SK-N-SH (cell line): ENCODE data around the gene AGT.
"Not testable (repeated sequence)": the region's sequence is repeated elsewhere in the genome, so short reads cannot be mapped to it uniquely, and the experiment has no call there.

ENCODE experiments used
- EZH2phosphoT487 ChIP-seq: fragments of 200-600 bp; sonication (generic); IDR thresholded peaks from 2 replicates; pipeline ENCODE4 v1.6.1; 2017; ENCODE audit warnings: low read depth, mixed run types, mild to moderate bottlenecking, antibody characterized with exemption, moderate library complexity, borderline replicate concordance
- MEF2A ChIP-seq: IDR thresholded peaks from 2 replicates; pipeline ENCODE4 v1.4.0; 2012; ENCODE audit warnings: low read depth, borderline replicate concordance
- MXI1 ChIP-seq: IDR thresholded peaks from 2 replicates; pipeline ENCODE4 v1.6.1; 2012; ENCODE audit warnings: mild to moderate bottlenecking, low read depth, low read length, improper control_type of control experiment
- PBX3 ChIP-seq: IDR thresholded peaks from 2 replicates; pipeline ENCODE4; 2012
- POLR2AphosphoS5 ChIP-seq: IDR thresholded peaks from 2 replicates; pipeline ENCODE4 v1.6.1; 2012; ENCODE audit warnings: low read depth, low read length
- RAD21 ChIP-seq: IDR thresholded peaks from 2 replicates; pipeline ENCODE4 v1.6.1; 2012; ENCODE audit warnings: mild to moderate bottlenecking, low read length
- RCOR1 ChIP-seq: fragments of 150-350 bp; IDR thresholded peaks from 2 replicates; pipeline ENCODE4 v1.6.1; 2017; ENCODE audit warnings: antibody characterized with exemption, low read length
- RXRA ChIP-seq: IDR thresholded peaks from 2 replicates; pipeline ENCODE4 v1.4.0; 2012; ENCODE audit warnings: low read depth, mild to moderate bottlenecking, borderline replicate concordance
- SIN3A ChIP-seq: IDR thresholded peaks from 2 replicates; pipeline ENCODE4 v1.6.1; 2012; ENCODE audit warnings: low read depth, mild to moderate bottlenecking, low read length, moderate library complexity, borderline replicate concordance
- TEAD4 ChIP-seq: IDR thresholded peaks from 2 replicates; pipeline ENCODE4 v1.4.0; 2012; ENCODE audit warnings: mild to moderate bottlenecking, borderline replicate concordance; ENCODE audit not compliant: insufficient read depth
- USF2 ChIP-seq: fragments of 150-350 bp; IDR thresholded peaks from 2 replicates; pipeline ENCODE4 v1.6.1; 2017; ENCODE audit warnings: antibody characterized with exemption, low read length, low read depth, borderline replicate concordance
- YY1 ChIP-seq: IDR thresholded peaks from 2 replicates; pipeline ENCODE4 v1.4.0; 2012; ENCODE audit warnings: low read depth, mild to moderate bottlenecking
- TF ChIP-seq, protein P1 (sequence below): fragments of 200-600 bp; sonication (generic); IDR thresholded peaks from 2 replicates; pipeline ENCODE4 v1.6.1; 2017; ENCODE audit warnings: antibody characterized with exemption, mild to moderate bottlenecking, moderate library complexity
- TF ChIP-seq, protein P2 (sequence below): IDR thresholded peaks from 2 replicates; pipeline ENCODE4 v1.6.1; 2012; ENCODE audit warnings: mild to moderate bottlenecking, low read depth, low read length, moderate library complexity

GRCh38 chr1:230716453-230716852, 2.5 kb upstream of the AGT start:
- TF ChIP-seq TEAD4, RAD21, EZH2phosphoT487, YY1, RXRA, RCOR1, PBX3, POLR2AphosphoS5, MEF2A, MXI1, USF2, SIN3A: not testable (repeated sequence)
- TF ChIP-seq, protein P1, sequence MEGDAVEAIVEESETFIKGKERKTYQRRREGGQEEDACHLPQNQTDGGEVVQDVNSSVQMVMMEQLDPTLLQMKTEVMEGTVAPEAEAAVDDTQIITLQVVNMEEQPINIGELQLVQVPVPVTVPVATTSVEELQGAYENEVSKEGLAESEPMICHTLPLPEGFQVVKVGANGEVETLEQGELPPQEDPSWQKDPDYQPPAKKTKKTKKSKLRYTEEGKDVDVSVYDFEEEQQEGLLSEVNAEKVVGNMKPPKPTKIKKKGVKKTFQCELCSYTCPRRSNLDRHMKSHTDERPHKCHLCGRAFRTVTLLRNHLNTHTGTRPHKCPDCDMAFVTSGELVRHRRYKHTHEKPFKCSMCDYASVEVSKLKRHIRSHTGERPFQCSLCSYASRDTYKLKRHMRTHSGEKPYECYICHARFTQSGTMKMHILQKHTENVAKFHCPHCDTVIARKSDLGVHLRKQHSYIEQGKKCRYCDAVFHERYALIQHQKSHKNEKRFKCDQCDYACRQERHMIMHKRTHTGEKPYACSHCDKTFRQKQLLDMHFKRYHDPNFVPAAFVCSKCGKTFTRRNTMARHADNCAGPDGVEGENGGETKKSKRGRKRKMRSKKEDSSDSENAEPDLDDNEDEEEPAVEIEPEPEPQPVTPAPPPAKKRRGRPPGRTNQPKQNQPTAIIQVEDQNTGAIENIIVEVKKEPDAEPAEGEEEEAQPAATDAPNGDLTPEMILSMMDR = not testable (repeated sequence)
- TF ChIP-seq, protein P2, sequence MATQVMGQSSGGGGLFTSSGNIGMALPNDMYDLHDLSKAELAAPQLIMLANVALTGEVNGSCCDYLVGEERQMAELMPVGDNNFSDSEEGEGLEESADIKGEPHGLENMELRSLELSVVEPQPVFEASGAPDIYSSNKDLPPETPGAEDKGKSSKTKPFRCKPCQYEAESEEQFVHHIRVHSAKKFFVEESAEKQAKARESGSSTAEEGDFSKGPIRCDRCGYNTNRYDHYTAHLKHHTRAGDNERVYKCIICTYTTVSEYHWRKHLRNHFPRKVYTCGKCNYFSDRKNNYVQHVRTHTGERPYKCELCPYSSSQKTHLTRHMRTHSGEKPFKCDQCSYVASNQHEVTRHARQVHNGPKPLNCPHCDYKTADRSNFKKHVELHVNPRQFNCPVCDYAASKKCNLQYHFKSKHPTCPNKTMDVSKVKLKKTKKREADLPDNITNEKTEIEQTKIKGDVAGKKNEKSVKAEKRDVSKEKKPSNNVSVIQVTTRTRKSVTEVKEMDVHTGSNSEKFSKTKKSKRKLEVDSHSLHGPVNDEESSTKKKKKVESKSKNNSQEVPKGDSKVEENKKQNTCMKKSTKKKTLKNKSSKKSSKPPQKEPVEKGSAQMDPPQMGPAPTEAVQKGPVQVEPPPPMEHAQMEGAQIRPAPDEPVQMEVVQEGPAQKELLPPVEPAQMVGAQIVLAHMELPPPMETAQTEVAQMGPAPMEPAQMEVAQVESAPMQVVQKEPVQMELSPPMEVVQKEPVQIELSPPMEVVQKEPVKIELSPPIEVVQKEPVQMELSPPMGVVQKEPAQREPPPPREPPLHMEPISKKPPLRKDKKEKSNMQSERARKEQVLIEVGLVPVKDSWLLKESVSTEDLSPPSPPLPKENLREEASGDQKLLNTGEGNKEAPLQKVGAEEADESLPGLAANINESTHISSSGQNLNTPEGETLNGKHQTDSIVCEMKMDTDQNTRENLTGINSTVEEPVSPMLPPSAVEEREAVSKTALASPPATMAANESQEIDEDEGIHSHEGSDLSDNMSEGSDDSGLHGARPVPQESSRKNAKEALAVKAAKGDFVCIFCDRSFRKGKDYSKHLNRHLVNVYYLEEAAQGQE = not testable (repeated sequence)
